Measurements from ENCODE around the gene ADAM19. TPM values are rescaled to one million over a fixed set of nuclear protein-coding genes. Genes with fewer than 3 reads are reported as not detected.
"Not testable (repeated sequence)": the region's sequence is repeated elsewhere in the genome, so short reads cannot be mapped to it uniquely, and the experiment has no call there.

Gene ADAM19
- polyA plus RNA-seq, 1 donor from 2014 or later, result 9.9 TPM

DNA sequence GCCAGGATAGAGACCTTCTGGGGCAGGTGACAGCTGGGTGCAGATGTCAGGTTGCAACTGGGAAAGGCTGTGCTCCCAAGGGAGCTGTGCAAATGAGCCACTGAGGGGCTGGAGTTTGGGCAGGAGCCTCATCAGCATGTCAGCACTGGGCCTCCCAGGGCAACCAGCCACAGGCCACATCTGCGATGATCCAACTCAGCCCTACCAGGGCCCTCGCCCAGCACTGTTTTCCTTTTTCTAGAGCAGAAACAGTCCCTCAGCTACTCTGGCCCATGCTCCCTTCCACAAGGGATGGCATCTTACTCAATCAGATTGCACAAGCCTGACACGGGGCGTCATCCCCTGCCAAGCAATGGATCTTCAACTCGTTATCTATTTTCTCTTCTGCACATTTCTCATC, 90.8 kb downstream of the ADAM19 start:
- no peaks in the 10 kb centered on the region for H3K9me2 ChIP-seq (ENCODE audit: insufficient read depth, low read length)
- no peak overlapping the region for H3K4me2 ChIP-seq (ENCODE audit: low read length)
- H3K9ac ChIP-seq (ENCODE audit: low read length), result no peak overlapping the region
- no peak overlapping the region for H3K4me3 ChIP-seq (ENCODE audit: low read length)
- no peaks in the 10 kb centered on the region for H3K9me3 ChIP-seq (ENCODE audit: low read length)
- no peaks in the 10 kb centered on the region for H3K27me3 ChIP-seq (ENCODE audit: insufficient read depth, low read depth, low read length)
- H3K79me2 ChIP-seq (replicated peaks; ENCODE audit: insufficient read depth, low read length), result no peaks in the 10 kb centered on the region
- TF ChIP-seq RAD21 (conservative IDR thresholded peaks at IDR 0.05) (no peak), MXI1 (conservative IDR thresholded peaks at IDR 0.05; ENCODE audit: poor library complexity, severe bottlenecking) (no peak), TAF1 (IDR thresholded peaks at IDR 0.05; ENCODE audit: low read depth) (no peak)
- H2AFZ ChIP-seq (ENCODE audit: low read depth, low read length), result no peak overlapping the region
- H3K27ac ChIP-seq (ENCODE audit: low read length), result no peak overlapping the region
- peaks cover 13% of the 10 kb centered on the region for H3K36me3 ChIP-seq (ENCODE audit: insufficient read depth, low read length)
- H4K20me1 ChIP-seq (ENCODE audit: insufficient read depth), result no peaks in the 10 kb centered on the region
- H3F3A ChIP-seq (ENCODE audit: insufficient read depth, low read length, poor library complexity, severe bottlenecking), result no peaks in the 10 kb centered on the region

DNA sequence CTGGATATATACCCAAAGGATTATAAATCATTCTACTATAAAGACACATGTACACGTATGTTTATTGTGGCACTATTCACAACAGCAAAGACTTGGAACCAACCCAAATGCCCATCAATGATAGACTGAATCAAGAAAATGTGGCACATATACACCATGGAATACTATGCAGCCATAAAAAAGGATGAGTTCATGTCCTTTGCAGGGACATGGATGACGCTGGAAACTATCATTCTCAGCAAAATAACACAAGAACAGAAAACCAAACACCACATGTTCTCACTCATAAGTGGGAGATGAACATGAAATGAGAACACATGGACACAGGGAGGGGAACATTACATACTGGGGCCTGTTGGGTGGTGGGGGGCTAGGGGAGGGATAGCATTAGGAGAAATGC, 92.9 kb downstream of the ADAM19 start:
- H3K27ac ChIP-seq (ENCODE audit: low read length); H3F3A ChIP-seq (ENCODE audit: insufficient read depth, low read length, poor library complexity, severe bottlenecking); H3K27me3 ChIP-seq (ENCODE audit: insufficient read depth, low read depth, low read length); H4K20me1 ChIP-seq (ENCODE audit: insufficient read depth); H2AFZ ChIP-seq (ENCODE audit: low read depth, low read length); H3K79me2 ChIP-seq (replicated peaks; ENCODE audit: insufficient read depth, low read length); H3K9ac ChIP-seq (ENCODE audit: low read length); H3K4me2 ChIP-seq (ENCODE audit: low read length); H3K9me3 ChIP-seq (ENCODE audit: low read length); H3K4me3 ChIP-seq (ENCODE audit: low read length); H3K36me3 ChIP-seq (ENCODE audit: insufficient read depth, low read length); H3K9me2 ChIP-seq (ENCODE audit: insufficient read depth, low read length): not testable (repeated sequence)

DNA sequence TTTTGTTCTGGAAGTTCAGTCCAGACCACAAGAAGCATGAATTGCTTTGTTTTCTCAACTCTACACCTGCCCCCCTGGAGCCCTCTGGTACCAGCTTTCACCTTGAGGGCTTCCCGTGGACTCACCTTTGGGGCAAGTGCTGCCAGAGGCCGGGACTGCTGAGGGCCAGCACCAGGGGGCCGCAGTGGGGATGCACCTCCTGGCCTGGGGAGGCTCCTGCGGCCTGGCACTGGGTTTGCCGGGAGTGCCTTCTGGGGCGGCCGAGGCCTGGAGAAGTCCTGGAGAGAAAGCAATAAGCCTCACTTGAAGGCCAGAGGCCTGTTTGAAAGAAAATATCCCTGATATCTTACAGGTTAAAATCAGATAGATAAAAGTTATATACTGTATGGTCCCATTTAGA, 93.9 kb downstream of the ADAM19 start:
- H3K4me3 ChIP-seq (ENCODE audit: low read length), result no peak overlapping the region
- no peaks in the 10 kb centered on the region for H3K9me2 ChIP-seq (ENCODE audit: insufficient read depth, low read length)
- no peak for TF ChIP-seq MXI1 (conservative IDR thresholded peaks at IDR 0.05; ENCODE audit: poor library complexity, severe bottlenecking)
- TF ChIP-seq SMC3 (conservative IDR thresholded peaks at IDR 0.05; ENCODE audit: poor library complexity), result no peak
- TF ChIP-seq, protein P1, sequence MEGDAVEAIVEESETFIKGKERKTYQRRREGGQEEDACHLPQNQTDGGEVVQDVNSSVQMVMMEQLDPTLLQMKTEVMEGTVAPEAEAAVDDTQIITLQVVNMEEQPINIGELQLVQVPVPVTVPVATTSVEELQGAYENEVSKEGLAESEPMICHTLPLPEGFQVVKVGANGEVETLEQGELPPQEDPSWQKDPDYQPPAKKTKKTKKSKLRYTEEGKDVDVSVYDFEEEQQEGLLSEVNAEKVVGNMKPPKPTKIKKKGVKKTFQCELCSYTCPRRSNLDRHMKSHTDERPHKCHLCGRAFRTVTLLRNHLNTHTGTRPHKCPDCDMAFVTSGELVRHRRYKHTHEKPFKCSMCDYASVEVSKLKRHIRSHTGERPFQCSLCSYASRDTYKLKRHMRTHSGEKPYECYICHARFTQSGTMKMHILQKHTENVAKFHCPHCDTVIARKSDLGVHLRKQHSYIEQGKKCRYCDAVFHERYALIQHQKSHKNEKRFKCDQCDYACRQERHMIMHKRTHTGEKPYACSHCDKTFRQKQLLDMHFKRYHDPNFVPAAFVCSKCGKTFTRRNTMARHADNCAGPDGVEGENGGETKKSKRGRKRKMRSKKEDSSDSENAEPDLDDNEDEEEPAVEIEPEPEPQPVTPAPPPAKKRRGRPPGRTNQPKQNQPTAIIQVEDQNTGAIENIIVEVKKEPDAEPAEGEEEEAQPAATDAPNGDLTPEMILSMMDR (IDR thresholded peaks at IDR 0.05; ENCODE audit: poor library complexity, severe bottlenecking), result no peak
- H3K27ac ChIP-seq (ENCODE audit: low read length), result no peak overlapping the region
- H3F3A ChIP-seq (ENCODE audit: insufficient read depth, low read length, poor library complexity, severe bottlenecking), result no peaks in the 10 kb centered on the region
- H2AFZ ChIP-seq (ENCODE audit: low read depth, low read length), result no peak overlapping the region
- H3K36me3 ChIP-seq (ENCODE audit: insufficient read depth, low read length), result peaks cover 8% of the 10 kb centered on the region
- H3K4me2 ChIP-seq (ENCODE audit: low read length), result no peak overlapping the region
- no peaks in the 10 kb centered on the region for H3K9me3 ChIP-seq (ENCODE audit: low read length)
- no peaks in the 10 kb centered on the region for H3K79me2 ChIP-seq (replicated peaks; ENCODE audit: insufficient read depth, low read length)
- H3K27me3 ChIP-seq (ENCODE audit: insufficient read depth, low read depth, low read length), result no peaks in the 10 kb centered on the region
- H3K9ac ChIP-seq (ENCODE audit: low read length), result no peak overlapping the region
- H4K20me1 ChIP-seq (ENCODE audit: insufficient read depth), result no peaks in the 10 kb centered on the region

DNA sequence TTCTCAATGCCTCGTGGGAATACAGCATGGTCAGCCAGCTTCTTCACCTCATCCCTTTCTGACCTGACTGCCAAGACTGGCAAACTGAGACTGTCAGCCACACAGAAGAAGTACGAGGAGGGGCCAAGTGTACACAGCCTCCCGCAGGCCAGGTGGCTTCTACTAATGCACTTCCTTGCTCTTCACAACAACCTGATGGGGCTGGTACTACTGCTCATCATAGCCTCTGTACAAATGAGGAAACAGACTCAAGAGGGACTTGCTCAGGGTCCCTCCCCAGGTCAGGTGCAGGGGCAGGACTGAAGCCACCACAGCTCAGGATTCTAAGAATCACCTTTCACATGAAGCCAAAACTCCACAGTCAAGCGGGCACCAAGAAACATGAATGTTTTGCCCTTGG, 94.3 kb downstream of the ADAM19 start:
- Histone ChIP-seq H2AFZ (ENCODE audit: low read depth, low read length) (no peak overlapping the region), H3K4me2 (ENCODE audit: low read length) (no peak overlapping the region), H3K9ac (ENCODE audit: low read length) (no peak overlapping the region), H3K36me3 (ENCODE audit: insufficient read depth, low read length) (peaks cover 8% of the 10 kb centered on the region), H3K27ac (ENCODE audit: low read length) (no peak overlapping the region), H3K9me3 (ENCODE audit: low read length) (no peaks in the 10 kb centered on the region), H3K79me2 (replicated peaks; ENCODE audit: insufficient read depth, low read length) (no peaks in the 10 kb centered on the region), H3K4me3 (ENCODE audit: low read length) (no peak overlapping the region), H3K27me3 (ENCODE audit: insufficient read depth, low read depth, low read length) (no peaks in the 10 kb centered on the region), H3F3A (ENCODE audit: insufficient read depth, low read length, poor library complexity, severe bottlenecking) (no peaks in the 10 kb centered on the region), H4K20me1 (ENCODE audit: insufficient read depth) (no peaks in the 10 kb centered on the region), H3K9me2 (ENCODE audit: insufficient read depth, low read length) (no peaks in the 10 kb centered on the region)
- no peak for TF ChIP-seq POLR2AphosphoS5 (IDR thresholded peaks at IDR 0.05)
- TF ChIP-seq, protein P1 (IDR thresholded peaks at IDR 0.05; ENCODE audit: poor library complexity, severe bottlenecking), result no peak
- TF ChIP-seq SMC3 (conservative IDR thresholded peaks at IDR 0.05; ENCODE audit: poor library complexity), result no peak
- no peak for TF ChIP-seq TAF1 (IDR thresholded peaks at IDR 0.05; ENCODE audit: low read depth)
- TF ChIP-seq EP300 (conservative IDR thresholded peaks at IDR 0.05; ENCODE audit: poor library complexity, severe bottlenecking), result no peak
- no peak for TF ChIP-seq EZH2 (IDR thresholded peaks at IDR 0.05; ENCODE audit: borderline replicate concordance, insufficient read depth, low read length, poor library complexity, severe bottlenecking)
- TF ChIP-seq MXI1 (conservative IDR thresholded peaks at IDR 0.05; ENCODE audit: poor library complexity, severe bottlenecking), result no peak
- TF ChIP-seq, protein P2, sequence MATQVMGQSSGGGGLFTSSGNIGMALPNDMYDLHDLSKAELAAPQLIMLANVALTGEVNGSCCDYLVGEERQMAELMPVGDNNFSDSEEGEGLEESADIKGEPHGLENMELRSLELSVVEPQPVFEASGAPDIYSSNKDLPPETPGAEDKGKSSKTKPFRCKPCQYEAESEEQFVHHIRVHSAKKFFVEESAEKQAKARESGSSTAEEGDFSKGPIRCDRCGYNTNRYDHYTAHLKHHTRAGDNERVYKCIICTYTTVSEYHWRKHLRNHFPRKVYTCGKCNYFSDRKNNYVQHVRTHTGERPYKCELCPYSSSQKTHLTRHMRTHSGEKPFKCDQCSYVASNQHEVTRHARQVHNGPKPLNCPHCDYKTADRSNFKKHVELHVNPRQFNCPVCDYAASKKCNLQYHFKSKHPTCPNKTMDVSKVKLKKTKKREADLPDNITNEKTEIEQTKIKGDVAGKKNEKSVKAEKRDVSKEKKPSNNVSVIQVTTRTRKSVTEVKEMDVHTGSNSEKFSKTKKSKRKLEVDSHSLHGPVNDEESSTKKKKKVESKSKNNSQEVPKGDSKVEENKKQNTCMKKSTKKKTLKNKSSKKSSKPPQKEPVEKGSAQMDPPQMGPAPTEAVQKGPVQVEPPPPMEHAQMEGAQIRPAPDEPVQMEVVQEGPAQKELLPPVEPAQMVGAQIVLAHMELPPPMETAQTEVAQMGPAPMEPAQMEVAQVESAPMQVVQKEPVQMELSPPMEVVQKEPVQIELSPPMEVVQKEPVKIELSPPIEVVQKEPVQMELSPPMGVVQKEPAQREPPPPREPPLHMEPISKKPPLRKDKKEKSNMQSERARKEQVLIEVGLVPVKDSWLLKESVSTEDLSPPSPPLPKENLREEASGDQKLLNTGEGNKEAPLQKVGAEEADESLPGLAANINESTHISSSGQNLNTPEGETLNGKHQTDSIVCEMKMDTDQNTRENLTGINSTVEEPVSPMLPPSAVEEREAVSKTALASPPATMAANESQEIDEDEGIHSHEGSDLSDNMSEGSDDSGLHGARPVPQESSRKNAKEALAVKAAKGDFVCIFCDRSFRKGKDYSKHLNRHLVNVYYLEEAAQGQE (IDR thresholded peaks at IDR 0.05; ENCODE audit: borderline replicate concordance), result no peak
- no peak for TF ChIP-seq RAD21 (conservative IDR thresholded peaks at IDR 0.05)
